ENCODE data around the gene CCL27.
"Not testable (repeated sequence)": the region's sequence is repeated elsewhere in the genome, so short reads cannot be mapped to it uniquely, and the experiment has no call there.

CCL27 gene

GRCh38 chr9:34647651-34648050 lies 14.8 kb downstream of the CCL27 start:
- Histone ChIP-seq H3K4me1 (ENCODE audit: insufficient read depth, low read length) (peaks cover 24% of the 10 kb centered on the region), H3K9ac (ENCODE audit: low read depth, low read length) (peak overlapping the region; percentile 79), H3K27ac (ENCODE audit: low read depth, low read length) (no peak overlapping the region), H3K4me3 (ENCODE audit: low read length) (peak overlapping the region; percentile 91), H3K9me3 (ENCODE audit: insufficient read depth, low read depth, low read length) (no peaks in the 10 kb centered on the region), H3K36me3 (ENCODE audit: insufficient read depth, low read length) (peaks cover 24% of the 10 kb centered on the region), H3K27me3 (ENCODE audit: insufficient read depth, low read length) (no peaks in the 10 kb centered on the region)
- WGBS = 86% methylated on average over 10 of the region's 10 CpGs

GRCh38 chr9:34647084-34647403 lies 15.4 kb downstream of the CCL27 start:
- WGBS = 9% methylated on average over 8 of the region's 8 CpGs
- H3K4me1 ChIP-seq (ENCODE audit: insufficient read depth, low read length) = peaks cover 19% of the 10 kb centered on the region

GRCh38 chr9:34646211-34647083 lies 16.0 kb downstream of the CCL27 start, which contains the start of gene GALT:
TSS of gene GALT (plus strand) at chr9:34646675. CDS start at chr9:34646705, 30 bp downstream.
- Histone ChIP-seq H3K27ac (ENCODE audit: low read depth, low read length) (peak within 1 kb of the TSS; percentile 84), H3K4me3 (ENCODE audit: low read length) (peak within 1 kb of the TSS; percentile 91), H3K9ac (ENCODE audit: low read depth, low read length) (peak within 1 kb of the TSS; percentile 79), H3K36me3 (ENCODE audit: insufficient read depth, low read length) (peaks cover 24% of the 10 kb centered on the region), H3K27me3 (ENCODE audit: insufficient read depth, low read length) (no peaks in the 10 kb centered on the region), H3K4me1 (ENCODE audit: insufficient read depth, low read length) (peaks cover 19% of the 10 kb centered on the region), H3K9me3 (ENCODE audit: insufficient read depth, low read depth, low read length) (no peaks in the 10 kb centered on the region)
- 7% methylated on average over 43 of the region's 43 CpGs for WGBS

More at GRCh38 chr9:34647084-34647403, 15.4 kb downstream of the CCL27 start:
- H3K36me3 ChIP-seq (ENCODE audit: insufficient read depth, low read length) = peaks cover 24% of the 10 kb centered on the region
- H3K9me3 ChIP-seq (ENCODE audit: insufficient read depth, low read depth, low read length) = no peaks in the 10 kb centered on the region
- H3K27ac ChIP-seq (ENCODE audit: low read depth, low read length) = peak overlapping the region; percentile 84; the same call in 1 of the 2 replicates
- peak overlapping the region; percentile 79 for H3K9ac ChIP-seq (ENCODE audit: low read depth, low read length)
- H3K4me3 ChIP-seq (ENCODE audit: low read length) = peak overlapping the region; percentile 91
- H3K27me3 ChIP-seq (ENCODE audit: insufficient read depth, low read length) = no peaks in the 10 kb centered on the region

GRCh38 chr9:34644766-34645314 lies 17.6 kb downstream of the CCL27 start:
- Histone ChIP-seq H3K27me3 (ENCODE audit: insufficient read depth, low read length) (no peaks in the 10 kb centered on the region), H3K9ac (ENCODE audit: low read depth, low read length) (no peak overlapping the region), H3K27ac (ENCODE audit: low read depth, low read length) (peak overlapping the region; percentile 63; the same call in 1 of the 2 replicates), H3K9me3 (ENCODE audit: insufficient read depth, low read depth, low read length) (no peaks in the 10 kb centered on the region), H3K4me3 (ENCODE audit: low read length) (no peak overlapping the region), H3K4me1 (ENCODE audit: insufficient read depth, low read length) (peaks cover 19% of the 10 kb centered on the region), H3K36me3 (ENCODE audit: insufficient read depth, low read length) (peaks cover 17% of the 10 kb centered on the region)

GRCh38 chr9:34642679-34643078 lies 19.8 kb downstream of the CCL27 start:
- H3K27ac ChIP-seq (ENCODE audit: low read depth, low read length) = no peak overlapping the region
- peaks cover 2% of the 10 kb centered on the region; the same call in 1 of the 2 replicates for H3K27me3 ChIP-seq (ENCODE audit: insufficient read depth, low read length)
- H3K9me3 ChIP-seq (ENCODE audit: insufficient read depth, low read depth, low read length) = no peaks in the 10 kb centered on the region
- 85% methylated on average over 1 of the region's 1 CpG for WGBS
- H3K4me3 ChIP-seq (ENCODE audit: low read length) = no peak overlapping the region
- peaks cover 22% of the 10 kb centered on the region for H3K4me1 ChIP-seq (ENCODE audit: insufficient read depth, low read length)
- H3K9ac ChIP-seq (ENCODE audit: low read depth, low read length) = no peak overlapping the region
- no peaks in the 10 kb centered on the region for H3K36me3 ChIP-seq (ENCODE audit: insufficient read depth, low read length)

- H3K4me1 ChIP-seq (ENCODE audit: insufficient read depth, low read length); H3K4me3 ChIP-seq (ENCODE audit: low read length); H3K9me3 ChIP-seq (ENCODE audit: insufficient read depth, low read depth, low read length); H3K27me3 ChIP-seq (ENCODE audit: insufficient read depth, low read length); H3K27ac ChIP-seq (ENCODE audit: low read depth, low read length); H3K9ac ChIP-seq (ENCODE audit: low read depth, low read length); H3K36me3 ChIP-seq (ENCODE audit: insufficient read depth, low read length): not testable (repeated sequence)
- 93% methylated on average over 8 of the region's 8 CpGs for WGBS
Observed at GRCh38 chr9:34639322-34639721, 23.1 kb downstream of the CCL27 start.

- Histone ChIP-seq H3K27me3 (ENCODE audit: insufficient read depth, low read length) (peaks cover 10% of the 10 kb centered on the region), H3K4me1 (ENCODE audit: insufficient read depth, low read length) (peaks cover 8% of the 10 kb centered on the region; the same call in 1 of the 2 replicates), H3K9me3 (ENCODE audit: insufficient read depth, low read depth, low read length) (no peaks in the 10 kb centered on the region), H3K36me3 (ENCODE audit: insufficient read depth, low read length) (peaks cover 8% of the 10 kb centered on the region), H3K27ac (ENCODE audit: low read depth, low read length) (peak overlapping the region; percentile 55; the same call in 1 of the 2 replicates), H3K9ac (ENCODE audit: low read depth, low read length) (no peak overlapping the region; the same call in 1 of the 2 replicates), H3K4me3 (ENCODE audit: low read length) (peak overlapping the region; percentile 74)
- 22% methylated on average over 7 of the region's 7 CpGs for WGBS
Observed at GRCh38 chr9:34638138-34638445, 24.4 kb downstream of the CCL27 start.

- peaks cover 8% of the 10 kb centered on the region; the same call in 1 of the 2 replicates for H3K4me1 ChIP-seq (ENCODE audit: insufficient read depth, low read length)
Observed at GRCh38 chr9:34637356-34638137, 24.9 kb downstream of the CCL27 start, which contains the start of gene SIGMAR1. TSS of gene SIGMAR1 (minus strand) at chr9:34637787. CDS start at chr9:34637697, 90 bp downstream.

GRCh38 chr9:34636791-34637355 lies 25.6 kb downstream of the CCL27 start:
- Histone ChIP-seq H3K27me3 (ENCODE audit: insufficient read depth, low read length) (peaks cover 19% of the 10 kb centered on the region), H3K9me3 (ENCODE audit: insufficient read depth, low read depth, low read length) (no peaks in the 10 kb centered on the region), H3K27ac (ENCODE audit: low read depth, low read length) (no peak overlapping the region), H3K4me1 (ENCODE audit: insufficient read depth, low read length) (peaks cover 8% of the 10 kb centered on the region; the same call in 1 of the 2 replicates), H3K36me3 (ENCODE audit: insufficient read depth, low read length) (peaks cover 8% of the 10 kb centered on the region), H3K9ac (ENCODE audit: low read depth, low read length) (peak overlapping the region; percentile 74), H3K4me3 (ENCODE audit: low read length) (peak overlapping the region; percentile 74)
- 19% methylated on average over 23 of the region's 23 CpGs for WGBS

More at GRCh38 chr9:34637356-34638137, 24.9 kb downstream of the CCL27 start, which contains the start of gene SIGMAR1:
- peak within 1 kb of the TSS; percentile 74 for H3K9ac ChIP-seq (ENCODE audit: low read depth, low read length)
- peak within 1 kb of the TSS; percentile 55 for H3K27ac ChIP-seq (ENCODE audit: low read depth, low read length)
- under 1% methylated on average over 74 of the region's 74 CpGs for WGBS
- peaks cover 8% of the 10 kb centered on the region for H3K36me3 ChIP-seq (ENCODE audit: insufficient read depth, low read length)
- peak within 1 kb of the TSS; percentile 74 for H3K4me3 ChIP-seq (ENCODE audit: low read length)
- H3K27me3 ChIP-seq (ENCODE audit: insufficient read depth, low read length) = peaks cover 12% of the 10 kb centered on the region
- H3K9me3 ChIP-seq (ENCODE audit: insufficient read depth, low read depth, low read length) = no peaks in the 10 kb centered on the region

- H3K9ac ChIP-seq (ENCODE audit: low read depth, low read length) = no peak overlapping the region
- no peak overlapping the region for H3K27ac ChIP-seq (ENCODE audit: low read depth, low read length)
- WGBS = 94% methylated on average over 14 of the region's 14 CpGs
- H3K4me1 ChIP-seq (ENCODE audit: insufficient read depth, low read length) = peaks cover 8% of the 10 kb centered on the region; the same call in 1 of the 2 replicates
- peaks cover 32% of the 10 kb centered on the region for H3K27me3 ChIP-seq (ENCODE audit: insufficient read depth, low read length)
- no peaks in the 10 kb centered on the region for H3K9me3 ChIP-seq (ENCODE audit: insufficient read depth, low read depth, low read length)
- H3K4me3 ChIP-seq (ENCODE audit: low read length) = no peak overlapping the region
- H3K36me3 ChIP-seq (ENCODE audit: insufficient read depth, low read length) = peaks cover 8% of the 10 kb centered on the region
Observed at GRCh38 chr9:34635556-34635955, 26.9 kb downstream of the CCL27 start.

Measured in HUES64 (cell line).